GM21737 (cell line): ENCODE measurements around the gene KLHDC7A.

ENCODE experiments used
- ATAC-seq: cut with Tn5 transposase; IDR thresholded peaks from one replicate; pipeline ENCODE4 v1.9.1; 2021; ENCODE audit warnings: mild to moderate bottlenecking, moderate library complexity; ENCODE audit not compliant: unreplicated experiment

Gene KLHDC7A

DNA sequence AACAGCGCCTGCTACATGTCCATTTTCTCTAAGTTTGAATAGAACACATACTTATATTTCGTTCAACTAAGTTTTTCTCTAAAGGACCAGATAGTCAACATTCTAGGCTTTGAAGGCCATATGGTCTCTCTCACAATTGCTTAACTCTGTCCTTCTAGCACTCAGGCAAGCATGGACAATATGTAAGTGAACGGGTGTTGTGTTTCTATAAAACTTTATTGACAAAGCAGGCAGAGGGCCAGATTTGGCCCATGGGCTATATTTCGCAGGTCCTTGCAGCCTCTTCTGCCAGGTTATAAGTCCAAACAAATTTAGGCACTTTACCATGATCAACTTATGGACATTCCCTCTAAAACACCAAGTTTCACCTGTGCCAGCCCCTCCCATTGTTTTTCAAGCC lies 21.1 kb downstream of the KLHDC7A start:
- no peak for ATAC-seq

DNA sequence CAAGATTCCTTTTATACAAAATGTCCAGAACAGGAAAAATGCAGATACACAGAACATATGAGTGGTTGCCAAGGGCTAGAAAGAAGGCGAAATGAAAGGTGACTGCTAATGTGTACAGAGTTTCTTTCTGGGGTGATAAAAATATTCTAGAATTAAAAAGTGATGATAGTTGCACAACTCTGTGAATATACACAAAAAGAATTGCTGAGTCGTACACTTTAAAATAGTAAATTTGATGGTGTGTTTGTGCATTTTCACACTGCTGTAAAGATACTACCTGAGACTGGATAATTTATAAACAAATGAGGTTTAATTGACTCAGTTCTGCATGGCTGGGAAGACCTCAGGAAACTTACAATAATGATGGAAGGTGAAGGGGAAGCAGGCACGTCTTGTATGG lies 23.9 kb downstream of the KLHDC7A start:
- no peak for ATAC-seq

DNA sequence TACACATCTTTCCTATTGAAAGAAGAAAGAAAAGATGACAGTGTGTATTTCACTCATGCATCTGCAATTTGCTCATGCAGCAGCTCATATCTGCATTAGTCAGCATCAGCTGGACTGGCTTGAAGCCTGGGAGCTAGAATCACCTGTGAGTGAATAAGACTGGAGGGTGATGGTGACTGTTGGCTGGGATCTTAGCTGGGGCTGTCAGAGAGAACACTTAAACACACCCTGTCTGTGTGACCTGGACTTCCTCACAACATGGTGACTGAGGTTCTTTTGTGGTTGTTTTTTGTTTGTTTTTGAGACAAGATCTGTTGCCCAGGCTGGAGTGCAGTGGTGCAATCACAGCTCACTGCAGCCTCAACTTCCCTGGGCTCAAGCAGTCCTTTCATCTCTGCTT lies 24.9 kb downstream of the KLHDC7A start:
- ATAC-seq = no peak

DNA sequence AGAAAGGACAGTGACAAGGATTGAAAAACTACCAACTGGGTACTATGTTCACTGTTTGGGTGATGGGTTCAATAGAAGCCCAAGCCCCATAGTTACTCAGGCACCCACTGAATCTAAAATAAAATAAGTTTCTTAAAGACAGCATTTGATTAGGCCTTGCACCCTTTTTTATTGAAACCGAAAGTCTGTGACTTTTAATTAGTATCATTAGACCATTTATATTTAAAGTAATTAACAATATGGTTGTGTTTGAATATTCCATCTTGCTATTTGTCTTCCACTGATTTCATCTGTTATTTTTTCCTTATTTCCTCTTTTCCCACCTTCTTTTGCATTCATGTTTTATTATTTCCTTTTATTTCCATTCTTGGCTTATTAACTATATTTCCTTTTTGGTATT lies 27.4 kb downstream of the KLHDC7A start:
- ATAC-seq = no peak

DNA sequence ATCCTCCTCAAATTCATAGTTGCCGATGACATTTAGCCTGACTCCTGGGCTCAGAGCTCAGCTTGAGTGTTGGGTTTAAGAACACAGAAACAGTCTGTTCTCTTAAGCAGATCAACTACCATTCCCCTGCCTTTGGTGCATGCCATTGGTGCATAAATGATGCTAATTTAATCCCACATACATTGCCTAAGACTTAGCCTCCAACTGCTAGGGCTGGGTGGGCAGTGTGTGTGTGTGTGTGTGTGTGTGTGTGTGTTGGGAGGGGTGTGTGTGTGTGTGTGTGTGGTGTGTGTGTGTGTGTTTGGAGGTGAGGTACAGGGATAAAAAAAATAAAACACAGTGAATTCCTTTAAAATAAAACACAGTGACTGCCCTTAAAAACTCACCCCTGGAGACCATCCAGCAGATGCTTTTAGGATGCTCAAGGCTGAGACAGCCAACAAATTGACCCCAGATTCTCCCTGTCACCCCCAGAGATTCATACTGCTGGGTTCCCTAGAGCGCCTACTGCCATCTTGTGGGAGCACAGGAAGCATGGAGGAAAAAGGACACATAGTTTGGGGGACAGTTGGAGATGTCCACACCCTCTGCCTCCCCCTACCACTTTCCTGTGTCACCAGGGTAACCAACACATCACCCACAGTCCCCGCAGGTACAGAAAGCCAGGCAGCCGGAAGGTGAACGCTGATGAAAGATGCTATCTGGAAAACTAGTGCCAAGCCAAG lies 30.6 kb downstream of the KLHDC7A start:
- ATAC-seq = no peak

DNA sequence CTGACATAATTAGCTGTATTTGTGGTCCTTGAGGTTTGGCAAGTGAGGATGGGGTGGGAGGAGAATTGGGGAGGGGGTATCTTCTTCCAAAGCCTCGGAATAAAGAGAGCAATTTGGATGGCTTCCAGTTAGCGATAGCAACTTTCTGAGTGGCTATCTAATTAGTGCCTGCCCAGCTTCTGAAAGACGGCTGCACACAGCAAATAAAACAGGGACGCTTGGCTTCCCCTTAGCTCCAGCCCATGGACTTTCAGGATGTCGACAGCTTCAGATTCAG lies 31.1 kb downstream of the KLHDC7A start:
- no peak for ATAC-seq

DNA sequence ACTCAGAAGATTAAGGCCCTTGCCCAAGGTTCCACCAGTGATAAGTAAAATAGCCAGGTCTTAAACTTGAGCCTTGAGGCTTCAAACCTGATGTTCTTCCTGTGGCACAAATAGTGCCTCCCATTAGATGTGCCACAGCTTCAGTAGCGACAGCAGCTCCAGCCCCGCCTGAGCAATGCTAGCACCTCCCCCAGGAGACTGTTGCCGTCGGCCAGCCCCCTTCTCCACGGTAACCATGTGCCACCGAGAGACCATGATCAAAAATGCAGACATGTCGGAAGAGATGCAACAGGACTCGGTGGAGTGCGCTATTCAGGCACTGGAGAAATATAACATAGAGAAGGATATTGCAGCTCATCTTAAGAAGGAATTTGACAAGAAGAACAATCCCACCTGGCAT lies 32.2 kb downstream of the KLHDC7A start:
- ATAC-seq = no peak

DNA sequence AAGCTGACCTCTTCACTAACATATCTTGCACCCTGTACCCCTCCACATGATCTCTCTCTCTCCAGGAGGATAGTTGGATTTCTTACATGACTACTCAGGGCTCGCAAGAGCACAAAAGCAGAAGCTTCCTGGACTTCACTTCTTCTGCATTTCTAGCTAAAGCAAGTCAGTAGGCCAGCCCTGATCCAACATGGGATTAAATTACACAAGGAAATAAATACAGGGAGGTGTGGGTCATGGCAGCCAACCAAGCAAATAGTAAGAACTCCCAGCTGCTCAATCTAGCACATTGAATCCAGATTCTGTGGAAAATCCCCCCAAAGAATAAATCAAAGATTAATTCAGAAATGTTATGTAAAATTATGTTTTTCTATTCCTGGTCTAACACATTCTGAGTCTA lies 33.3 kb downstream of the KLHDC7A start:
- no peak for ATAC-seq

DNA sequence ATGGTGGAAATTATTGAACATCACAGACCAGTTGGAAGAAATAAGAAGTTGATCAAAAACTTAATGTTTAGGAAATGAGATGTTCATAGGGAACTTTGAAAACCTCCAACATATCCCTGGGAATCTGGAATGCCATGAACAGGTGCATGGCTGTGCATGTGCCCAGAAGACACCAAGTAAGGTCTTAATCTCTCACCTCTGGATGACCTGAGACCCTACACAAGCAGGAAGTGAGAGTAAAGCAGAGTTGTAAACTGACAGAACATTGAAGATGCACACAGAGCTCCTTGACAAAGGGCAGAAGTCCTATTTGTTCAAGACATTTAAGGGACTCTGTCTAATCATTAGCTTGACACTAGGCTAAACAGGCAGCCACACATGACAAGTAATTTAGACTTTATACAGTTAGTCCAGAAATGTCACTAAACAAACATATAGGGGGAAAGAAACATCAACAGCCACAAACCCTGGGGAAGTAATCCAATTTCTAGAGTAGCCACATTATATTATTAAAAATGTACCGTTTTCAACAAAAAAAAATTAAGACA lies 34.5 kb downstream of the KLHDC7A start:
- ATAC-seq = no peak

DNA sequence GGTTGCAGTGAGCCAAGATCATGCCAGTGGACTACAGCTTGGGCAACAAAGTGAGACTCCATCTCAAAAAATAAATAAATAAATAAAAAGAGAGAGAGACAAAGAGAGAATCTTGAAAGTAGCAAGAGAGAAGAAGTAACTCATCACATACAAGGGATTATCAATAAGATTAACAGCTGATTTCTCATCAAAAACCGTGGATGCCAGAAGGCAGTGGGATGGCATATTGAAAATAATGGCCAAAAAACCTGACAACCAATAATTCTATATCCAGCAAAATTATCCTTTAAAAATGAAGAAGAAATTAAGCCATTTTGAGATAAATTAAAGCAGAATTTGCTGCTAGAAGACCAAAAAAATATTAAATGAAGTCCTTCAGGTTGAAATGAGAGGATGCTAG lies 35.7 kb downstream of the KLHDC7A start:
- no peak for ATAC-seq

DNA sequence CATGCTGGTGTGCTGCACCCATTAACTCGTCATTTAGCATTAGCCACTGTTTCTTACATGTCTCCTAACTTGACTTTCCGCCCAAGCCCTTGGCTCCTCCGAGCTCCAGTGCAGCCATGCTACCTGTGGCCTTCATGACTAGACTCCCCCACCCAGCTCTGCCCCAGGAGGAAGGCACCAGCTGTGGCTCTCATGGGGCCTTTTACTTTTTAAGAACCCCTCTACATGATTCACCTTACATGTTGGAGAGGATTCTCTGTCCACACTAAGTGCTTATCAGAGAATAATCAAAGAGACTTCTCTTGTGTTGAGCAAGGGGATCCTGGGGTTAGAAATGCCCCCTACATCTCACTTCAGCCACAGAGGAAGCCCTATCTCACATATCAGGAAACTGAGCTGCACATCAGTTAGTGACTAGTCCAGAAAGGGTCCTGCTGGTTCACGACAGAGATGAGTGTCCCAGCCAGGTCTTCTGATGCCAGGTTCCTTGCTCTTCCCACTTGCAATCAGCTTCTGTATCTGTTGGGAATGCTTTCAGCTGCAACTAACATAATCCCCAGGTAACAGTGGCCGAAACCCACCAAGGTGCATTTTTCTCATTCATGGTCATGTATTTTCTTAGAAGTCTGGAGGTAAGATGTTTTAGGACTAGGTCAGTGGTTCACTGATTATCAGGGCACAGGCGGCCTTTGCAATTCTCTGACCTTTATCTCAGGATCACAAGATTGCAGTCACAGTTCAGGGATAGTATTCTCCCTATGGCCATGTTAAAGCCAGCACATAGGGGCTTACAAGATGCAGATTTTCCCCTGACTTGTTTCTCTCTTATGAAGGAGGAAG lies 45.9 kb downstream of the KLHDC7A start:
- no peak for ATAC-seq

DNA sequence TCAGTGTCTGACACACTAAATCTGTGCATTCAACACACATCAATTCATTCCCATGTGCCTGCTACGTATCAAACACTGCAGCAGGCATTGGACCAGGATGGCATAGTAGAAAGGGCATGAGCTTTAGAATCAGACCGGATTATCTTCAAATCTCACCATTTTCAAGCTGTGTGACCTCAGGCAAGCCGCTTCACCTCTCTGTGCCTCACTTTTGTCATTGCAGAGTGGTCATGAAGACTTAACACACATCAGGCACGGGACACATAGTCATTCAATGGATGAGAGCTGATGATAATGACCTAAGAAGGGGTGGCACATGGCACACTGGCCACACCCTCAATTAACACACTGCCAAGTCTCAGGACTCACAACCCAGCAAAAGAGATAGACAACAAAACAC lies 46.8 kb downstream of the KLHDC7A start:
- no peak for ATAC-seq

DNA sequence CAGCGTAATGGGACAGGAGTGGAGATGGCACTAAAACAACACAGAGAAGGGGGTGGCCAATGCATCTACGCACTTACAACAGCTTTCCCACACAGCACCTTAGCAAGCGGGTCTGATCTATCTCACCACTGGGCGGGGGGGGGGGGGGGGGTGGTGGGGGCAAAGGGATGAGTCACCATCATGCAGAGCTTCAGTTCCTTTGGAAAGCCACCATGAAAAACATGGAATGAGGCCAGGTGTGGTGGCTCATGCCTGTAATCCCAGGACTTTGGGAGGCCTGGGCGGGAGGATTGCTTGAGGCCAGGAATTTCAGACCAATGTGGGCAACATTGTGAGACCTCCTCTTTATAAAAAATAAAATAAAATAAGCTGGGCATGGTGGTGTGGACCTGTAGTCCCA lies 47.2 kb downstream of the KLHDC7A start:
- ATAC-seq = no peak

DNA sequence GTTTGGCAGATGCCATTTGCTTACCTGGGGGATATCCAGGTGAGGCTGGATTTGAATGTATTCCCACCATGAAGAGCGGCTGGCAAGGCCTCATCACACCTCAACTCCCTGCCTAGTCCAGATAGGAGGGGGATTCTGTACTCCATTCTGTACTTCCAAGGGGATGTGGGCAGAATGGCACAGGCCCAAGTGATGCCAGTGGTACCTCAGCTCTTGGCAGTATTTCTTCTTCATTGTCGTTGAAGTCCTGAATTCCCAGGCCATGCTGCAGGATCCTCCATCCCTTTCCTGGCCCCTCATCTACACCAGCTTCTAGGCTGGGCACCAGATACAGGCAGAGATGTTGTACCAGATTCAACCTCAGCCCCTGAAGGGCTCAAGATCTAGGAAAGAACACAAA lies 47.9 kb downstream of the KLHDC7A start:
- ATAC-seq = no peak

DNA sequence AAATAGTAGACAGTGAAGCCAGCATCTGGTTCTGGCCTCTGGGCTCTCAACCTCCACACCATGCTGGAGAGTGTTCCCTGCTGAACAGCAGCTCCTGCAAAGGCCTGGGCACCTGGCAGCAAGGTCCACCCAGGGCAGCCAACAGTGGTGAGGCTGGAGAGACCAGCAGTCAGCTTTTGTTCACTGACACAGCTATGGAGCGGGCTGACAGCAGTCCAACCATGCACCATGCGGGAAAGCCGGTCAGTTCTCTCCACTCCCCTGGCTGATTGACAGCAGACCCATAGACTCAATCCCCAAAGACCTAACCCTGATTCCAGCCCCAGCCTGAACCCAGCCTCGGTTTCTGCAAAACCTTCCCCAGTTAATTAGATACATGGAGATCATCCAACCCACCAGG lies 49.0 kb downstream of the KLHDC7A start:
- no peak for ATAC-seq

DNA sequence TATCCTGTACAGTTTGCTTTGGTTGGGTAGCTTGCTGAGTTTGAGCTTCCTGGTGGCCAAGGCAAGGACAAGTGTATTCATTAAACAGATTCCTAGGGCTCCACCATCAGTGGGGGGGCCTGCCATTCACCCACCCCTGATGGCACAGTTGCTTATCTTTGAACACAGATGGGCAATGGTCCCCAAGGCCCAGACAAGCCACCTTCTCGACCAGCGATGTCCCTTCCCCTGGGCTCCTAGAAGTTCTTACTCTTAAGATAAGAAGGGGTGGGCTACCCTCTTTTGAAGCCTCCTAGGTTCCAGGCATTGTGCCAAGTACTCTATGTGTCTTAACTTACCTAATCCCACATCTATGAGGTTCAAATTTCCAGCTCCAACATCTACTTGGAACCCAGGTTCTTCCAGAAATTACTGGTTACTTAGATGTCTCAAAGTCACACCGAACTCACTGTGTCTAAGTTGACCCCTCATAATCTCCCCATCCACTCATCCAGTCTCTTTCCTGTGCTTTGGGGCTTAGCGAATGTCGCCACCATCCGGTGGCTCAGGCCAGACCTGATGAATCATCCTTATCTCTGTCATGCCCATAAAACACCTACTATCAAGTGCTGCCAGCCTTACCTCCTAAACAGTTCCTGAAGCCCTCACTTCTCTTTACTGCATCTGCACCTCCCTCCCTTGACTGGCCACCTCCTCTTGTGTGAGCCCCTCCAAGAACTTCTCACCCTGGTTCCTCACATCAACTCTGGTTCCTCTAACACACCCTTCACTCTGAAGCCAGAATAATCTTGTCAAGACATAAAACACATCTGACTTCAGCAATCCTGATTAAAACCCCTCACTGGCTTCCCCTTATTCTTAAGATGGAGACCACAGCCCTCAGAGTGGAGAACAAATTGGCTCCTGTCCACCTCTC lies 50.1 kb downstream of the KLHDC7A start:
- ATAC-seq = no peak

DNA sequence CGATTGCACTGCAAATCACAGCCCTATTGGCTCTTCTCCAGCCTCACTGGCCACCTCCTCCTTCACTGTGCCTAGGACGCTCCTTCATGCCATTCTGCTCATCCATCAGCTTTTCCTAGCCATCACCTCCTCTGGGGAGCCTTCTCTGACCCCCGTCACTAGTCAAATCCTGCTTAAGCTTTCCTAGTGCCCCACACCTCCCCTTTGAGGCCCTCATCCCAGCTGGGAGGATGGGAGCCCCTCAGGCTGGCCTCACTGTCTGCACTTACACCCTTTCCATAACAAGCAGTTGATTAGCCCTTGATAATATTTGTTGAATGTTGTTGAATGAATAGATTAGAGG lies 50.7 kb downstream of the KLHDC7A start:
- no peak for ATAC-seq

DNA sequence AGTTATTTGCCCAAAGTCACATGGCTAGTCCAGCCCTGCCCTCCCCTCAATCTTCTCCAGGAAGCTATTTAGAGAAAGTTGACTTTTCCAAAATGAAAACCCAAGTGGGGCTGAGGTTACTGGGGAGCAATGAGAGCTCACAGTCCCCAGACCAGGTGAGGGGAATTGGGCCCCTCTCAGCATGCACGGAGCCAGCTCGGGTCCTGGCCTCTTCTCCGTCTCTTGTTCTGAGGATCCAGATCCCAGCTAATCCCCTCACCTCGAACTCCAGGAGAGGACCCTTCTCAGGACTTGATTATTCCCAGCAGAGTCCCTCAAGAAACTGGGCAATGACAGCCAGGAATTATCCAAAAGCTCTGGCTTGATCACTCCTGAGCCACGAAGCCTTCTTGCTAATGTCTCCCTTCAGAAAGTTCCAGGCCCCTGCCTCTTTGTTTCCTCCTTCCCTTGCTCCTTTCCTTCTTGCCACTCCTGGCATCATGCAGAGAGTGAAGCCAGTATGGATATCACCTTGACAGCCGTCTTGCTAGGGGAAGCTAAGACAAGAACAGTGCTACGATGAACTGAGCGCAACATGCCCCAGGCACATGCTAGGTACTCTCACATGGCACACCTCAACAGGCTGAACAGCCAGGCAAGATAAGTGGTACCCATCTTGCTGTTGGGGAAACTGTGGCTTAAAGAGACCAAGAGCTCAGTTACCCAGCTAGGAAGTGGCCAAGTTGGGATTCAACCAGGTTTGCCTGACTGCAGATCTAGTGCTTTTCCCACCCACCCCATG lies 51.9 kb downstream of the KLHDC7A start:
- ATAC-seq = no peak

DNA sequence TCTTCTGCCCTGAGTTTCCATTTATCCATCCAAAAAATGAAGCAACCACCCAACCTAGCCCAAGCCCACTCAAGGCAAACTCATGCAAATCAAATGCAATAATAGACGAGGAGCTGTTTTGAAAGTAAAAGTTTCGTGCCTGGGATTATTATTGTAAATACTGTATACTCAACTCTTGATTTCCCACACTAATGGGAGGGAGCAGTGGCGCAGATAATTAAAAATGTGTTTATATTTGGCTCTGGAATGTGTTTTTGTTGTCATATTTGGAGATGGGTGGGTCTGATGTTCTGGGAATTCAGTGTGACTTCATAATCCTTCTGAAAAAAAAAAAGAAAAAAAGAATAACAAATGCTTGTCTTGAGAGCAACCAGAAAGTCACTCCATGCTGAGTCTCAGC lies 52.5 kb downstream of the KLHDC7A start:
- ATAC-seq = no peak

DNA sequence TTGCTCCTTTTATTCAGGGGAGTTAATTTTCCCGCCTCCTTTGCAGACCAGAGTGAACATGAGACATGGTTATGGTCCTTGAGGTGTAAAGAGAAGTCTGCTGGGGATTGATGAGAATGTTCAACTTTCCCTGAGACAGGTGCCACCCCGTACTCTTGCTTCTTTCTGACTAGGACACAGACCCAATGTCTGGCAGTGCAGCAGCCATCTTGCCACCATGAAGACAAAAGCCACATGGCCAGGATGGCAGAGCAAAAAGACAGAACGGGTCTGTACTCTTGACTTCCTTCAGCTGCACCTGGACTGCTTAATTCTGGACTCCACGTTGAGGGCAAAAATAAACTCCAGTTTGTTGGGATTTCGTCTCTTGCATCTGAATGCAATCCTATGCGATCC lies 54.1 kb downstream of the KLHDC7A start:
- ATAC-seq = no peak
